HG03280 (cell line): ENCODE results near the gene HYAL1.
A peak's percentile ranks its signal among the peaks of the same experiment; 100 is the strongest.
"Not testable (repeated sequence)": the region's sequence is repeated elsewhere in the genome, so short reads cannot be mapped to it uniquely, and the experiment has no call there.

Experiments
- ATAC-seq: cut with Tn5 transposase; IDR thresholded peaks from one replicate; pipeline ENCODE4 v1.9.1; 2021; ENCODE audit warnings: mild to moderate bottlenecking, moderate library complexity; ENCODE audit not compliant: unreplicated experiment

HYAL1 gene

GRCh38 chr3:50274371-50275104 is 28.8 kb downstream of the HYAL1 start:
- ATAC-seq: no peak

GRCh38 chr3:50273689-50274065 is 29.7 kb downstream of the HYAL1 start:
- no peak for ATAC-seq

GRCh38 chr3:50272911-50273688 is 30.3 kb downstream of the HYAL1 start:
- ATAC-seq: peak; percentile 82

GRCh38 chr3:50272538-50272910 is 30.9 kb downstream of the HYAL1 start:
- not testable (repeated sequence) for ATAC-seq

- ATAC-seq: no peak
Measured at GRCh38 chr3:50271314-50271936, 31.9 kb downstream of the HYAL1 start.

GRCh38 chr3:50270422-50271224 is 32.8 kb downstream of the HYAL1 start:
- no peak for ATAC-seq

GRCh38 chr3:50269977-50270413 is 33.4 kb downstream of the HYAL1 start:
- ATAC-seq: no peak

- ATAC-seq: no peak
Measured at GRCh38 chr3:50269460-50269859, 33.9 kb downstream of the HYAL1 start.

GRCh38 chr3:50268703-50269451 is 34.5 kb downstream of the HYAL1 start, which contains the start of gene SEMA3B:
Gene SEMA3B, plus strand, starts transcription at chr3:50269147. Its CDS starts 94 bp downstream, at chr3:50269241.
- no peak for ATAC-seq

GRCh38 chr3:50268276-50268675 is 35.1 kb downstream of the HYAL1 start:
- no peak for ATAC-seq

- ATAC-seq: no peak
Measured at GRCh38 chr3:50267280-50267913, 36.0 kb downstream of the HYAL1 start.

- ATAC-seq: no peak
Measured at GRCh38 chr3:50266836-50267235, 36.5 kb downstream of the HYAL1 start.

GRCh38 chr3:50266017-50266416 is 37.4 kb downstream of the HYAL1 start:
- ATAC-seq: no peak

GRCh38 chr3:50265571-50265970 is 37.8 kb downstream of the HYAL1 start:
- no peak for ATAC-seq

GRCh38 chr3:50264964-50265485 is 38.3 kb downstream of the HYAL1 start:
- no peak for ATAC-seq

- no peak for ATAC-seq
Measured at GRCh38 chr3:50264383-50264963, 38.9 kb downstream of the HYAL1 start.

- no peak for ATAC-seq
Measured at GRCh38 chr3:50263478-50264382, 39.6 kb downstream of the HYAL1 start.

- no peak for ATAC-seq
Measured at GRCh38 chr3:50262778-50263177, 40.6 kb downstream of the HYAL1 start.
